Fibroblast of villous mesenchyme (primary cell): ENCODE results near the gene KRTAP4-8. TPM values are rescaled to one million over a fixed set of nuclear protein-coding genes. Genes with fewer than 3 reads are reported as not detected.
"Not testable (repeated sequence)": the region's sequence is repeated elsewhere in the genome, so short reads cannot be mapped to it uniquely, and the experiment has no call there.

ENCODE experiments used
- DNase-seq: peaks from one replicate; pipeline ENCODE4 v3.0.0-alpha.2; 2010; ENCODE audit warnings: low read depth
- H3K4me3 ChIP-seq: 2 replicates; pipeline ENCODE4 v1.5.1; 2011; ENCODE audit warnings: low read depth, mild to moderate bottlenecking, low read length
- total RNA-seq: library from RNA; depleted of rRNA; stranded (reverse); fragments of >200 nt; gene quantifications from 2 replicates; pipeline ENCODE4 v1.2.3, GENCODE V29; 2012
- TF ChIP-seq, protein P1 (sequence below): IDR thresholded peaks from 2 replicates; pipeline ENCODE4 v1.5.1; 2012; ENCODE audit warnings: low read depth, mild to moderate bottlenecking, low read length; ENCODE audit not compliant: insufficient read depth

The KRTAP4-8 gene
- total RNA-seq, 1 donor = not detected

DNA sequence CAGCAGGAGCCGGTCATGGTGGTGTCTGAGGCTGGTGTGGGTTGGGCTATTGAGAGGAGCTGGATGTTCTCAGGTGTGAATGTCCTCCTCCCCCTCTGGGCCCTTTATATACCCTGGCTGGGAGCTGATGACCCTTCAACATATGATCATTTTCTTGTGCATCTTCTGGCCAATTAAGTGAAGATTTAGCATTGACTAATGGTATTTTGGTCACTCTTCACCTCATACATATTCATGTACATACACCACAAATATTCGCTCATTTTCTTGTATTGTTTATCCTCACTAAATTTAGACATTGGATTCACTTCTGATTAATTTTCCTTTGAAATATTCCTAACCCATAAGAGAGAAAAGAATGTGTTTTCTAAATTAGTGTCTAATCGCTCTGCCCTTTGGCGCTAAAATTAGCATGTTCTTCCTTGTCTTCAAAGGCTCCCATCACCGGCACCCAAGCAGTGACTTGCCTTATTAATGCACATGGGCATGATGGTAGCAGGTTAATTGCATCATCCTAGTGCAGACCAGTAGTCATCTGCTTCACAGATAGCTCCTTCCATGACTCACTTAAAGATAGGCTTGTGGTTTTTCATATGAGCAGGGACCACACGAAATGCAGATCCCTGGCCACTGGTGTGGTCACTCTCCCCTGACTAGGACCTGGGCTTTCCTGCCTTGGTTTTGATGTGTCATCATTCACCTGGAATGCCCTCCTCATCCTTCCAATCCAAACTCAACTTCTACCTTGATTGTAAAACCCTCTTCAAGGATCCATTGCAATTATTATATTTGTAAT, 31.9 kb downstream of the KRTAP4-8 start, which contains the start of gene KRTAP2-4:
KRTAP2-4 (minus strand) TSS at position 51 of the 796 bp plus-strand sequence; CDS start at position 17, 34 bp downstream.
- TF ChIP-seq, protein P1, sequence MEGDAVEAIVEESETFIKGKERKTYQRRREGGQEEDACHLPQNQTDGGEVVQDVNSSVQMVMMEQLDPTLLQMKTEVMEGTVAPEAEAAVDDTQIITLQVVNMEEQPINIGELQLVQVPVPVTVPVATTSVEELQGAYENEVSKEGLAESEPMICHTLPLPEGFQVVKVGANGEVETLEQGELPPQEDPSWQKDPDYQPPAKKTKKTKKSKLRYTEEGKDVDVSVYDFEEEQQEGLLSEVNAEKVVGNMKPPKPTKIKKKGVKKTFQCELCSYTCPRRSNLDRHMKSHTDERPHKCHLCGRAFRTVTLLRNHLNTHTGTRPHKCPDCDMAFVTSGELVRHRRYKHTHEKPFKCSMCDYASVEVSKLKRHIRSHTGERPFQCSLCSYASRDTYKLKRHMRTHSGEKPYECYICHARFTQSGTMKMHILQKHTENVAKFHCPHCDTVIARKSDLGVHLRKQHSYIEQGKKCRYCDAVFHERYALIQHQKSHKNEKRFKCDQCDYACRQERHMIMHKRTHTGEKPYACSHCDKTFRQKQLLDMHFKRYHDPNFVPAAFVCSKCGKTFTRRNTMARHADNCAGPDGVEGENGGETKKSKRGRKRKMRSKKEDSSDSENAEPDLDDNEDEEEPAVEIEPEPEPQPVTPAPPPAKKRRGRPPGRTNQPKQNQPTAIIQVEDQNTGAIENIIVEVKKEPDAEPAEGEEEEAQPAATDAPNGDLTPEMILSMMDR = no peak
- DNase-seq = peak; percentile 93
- no peak within 1 kb of the TSS for H3K4me3 ChIP-seq

DNA sequence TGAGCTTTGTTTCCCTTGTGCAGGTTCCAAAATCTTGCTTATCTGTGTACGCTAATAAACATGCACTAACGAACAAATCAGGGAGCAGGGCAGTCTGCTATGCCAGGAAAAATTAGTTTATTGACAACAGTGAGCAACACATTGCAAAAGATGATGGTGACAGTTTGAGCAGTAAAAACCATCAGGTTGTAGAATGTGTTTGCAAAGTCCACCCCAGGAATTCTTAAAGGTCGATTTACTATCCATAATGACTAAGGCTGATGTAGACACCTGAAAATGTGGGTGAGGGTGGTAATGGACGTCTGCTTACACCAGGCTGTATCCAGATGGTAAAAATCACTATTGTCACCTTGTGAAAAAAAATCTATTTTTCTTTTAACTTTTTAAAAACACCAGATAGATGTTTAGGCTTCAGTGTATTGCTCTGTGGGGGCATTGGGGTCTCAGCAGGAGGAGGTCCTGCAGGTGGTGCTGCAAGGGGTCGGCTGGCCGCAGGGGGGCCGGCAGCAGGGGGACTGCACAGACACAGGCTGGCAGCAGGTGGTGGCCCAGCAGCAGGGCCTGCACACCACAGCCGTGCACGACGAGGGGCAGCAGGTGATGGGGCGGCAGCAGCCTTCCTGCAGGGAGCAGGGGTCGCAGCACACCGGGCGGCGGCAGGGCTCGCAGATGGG, 32.8 kb downstream of the KRTAP4-8 start:
- not testable (repeated sequence) for DNase-seq, H3K4me3 ChIP-seq

DNA sequence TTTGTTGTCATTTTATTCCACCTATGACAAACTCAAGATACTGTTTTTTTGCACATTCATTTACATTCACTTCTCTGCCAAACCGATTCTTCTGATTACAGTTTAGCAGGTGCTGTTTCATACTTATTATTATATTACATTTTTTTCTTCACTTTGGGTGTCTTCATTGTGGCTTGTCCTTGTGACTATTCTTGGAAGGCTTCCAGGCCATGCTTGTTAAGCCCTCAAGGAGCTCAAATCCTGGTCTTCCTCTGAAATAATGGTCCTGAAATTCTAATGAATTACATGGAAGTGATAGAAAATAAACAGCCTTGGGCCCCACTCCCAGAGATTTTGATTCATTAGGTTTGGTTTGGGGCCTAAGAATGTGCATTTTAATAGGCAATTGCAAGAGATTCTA, 33.6 kb downstream of the KRTAP4-8 start:
- no peak overlapping the region for H3K4me3 ChIP-seq
- no peak for DNase-seq
- TF ChIP-seq, protein P1 = no peak

DNA sequence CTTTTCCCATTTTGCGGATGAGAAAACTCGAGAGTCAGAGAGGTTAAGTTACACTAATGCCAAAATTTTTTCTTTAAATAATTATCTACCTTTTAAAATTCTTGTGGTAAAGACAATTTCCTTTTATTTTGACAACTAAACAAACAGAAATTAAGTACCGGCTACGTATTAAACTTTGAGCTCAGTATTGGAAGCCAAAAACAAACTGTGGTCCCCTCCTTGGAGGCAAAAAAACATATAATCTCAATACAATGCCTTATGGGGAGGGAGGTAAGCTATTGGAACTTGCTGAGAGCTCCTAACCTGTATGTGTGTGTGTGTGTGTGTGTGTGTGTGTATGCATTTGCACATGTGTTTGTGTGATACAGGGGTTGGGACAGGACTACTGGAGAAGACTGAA, 34.5 kb downstream of the KRTAP4-8 start:
- TF ChIP-seq, protein P1 = no peak
- H3K4me3 ChIP-seq = no peak overlapping the region
- DNase-seq = no peak

DNA sequence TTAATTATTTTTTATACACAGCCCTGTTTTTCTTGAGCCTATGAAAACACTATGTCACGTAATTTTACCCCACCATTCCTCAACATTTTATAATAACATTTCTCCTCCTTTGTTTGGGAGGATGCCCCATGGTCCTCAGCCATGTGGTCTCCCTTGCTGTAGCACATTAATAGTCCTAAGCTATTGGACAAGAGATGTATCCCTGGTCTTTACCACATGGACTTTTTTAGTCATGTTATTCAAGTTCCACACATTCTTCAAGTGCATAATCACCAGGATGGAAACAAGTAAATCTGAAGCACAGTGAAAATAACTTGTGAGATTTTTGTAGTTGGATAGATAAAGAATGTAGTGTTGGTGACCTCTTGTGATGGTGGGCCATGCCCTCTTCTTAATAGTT, 36.0 kb downstream of the KRTAP4-8 start:
- TF ChIP-seq, protein P1 = no peak
- DNase-seq = peak; percentile 78

DNA sequence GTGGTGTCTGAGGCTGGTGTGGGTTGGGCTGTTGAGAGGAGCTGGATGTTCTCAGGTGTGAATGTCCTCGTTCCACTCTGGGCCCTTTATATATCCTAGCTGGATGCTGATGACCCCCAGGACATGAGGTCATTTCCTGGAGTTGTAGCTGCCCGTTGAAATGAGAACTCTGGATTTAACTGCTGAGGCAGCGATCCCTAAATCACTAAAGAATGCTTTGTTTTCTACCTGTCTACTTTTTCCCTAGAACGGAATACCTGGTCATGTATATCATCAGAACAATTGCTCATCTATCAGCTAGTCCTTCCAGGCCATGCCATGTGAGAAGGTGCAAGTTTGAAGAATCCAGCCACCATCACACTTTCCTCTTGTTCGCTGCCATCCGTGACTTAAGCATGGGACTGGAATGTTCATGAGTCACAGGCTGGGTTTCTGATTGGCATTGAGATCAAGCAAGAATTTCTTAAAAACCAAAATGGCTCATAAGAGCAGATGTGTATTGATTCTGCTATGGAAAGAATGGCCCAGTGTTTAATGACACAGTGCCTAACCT, 37.8 kb downstream of the KRTAP4-8 start, which contains the start of gene KRTAP2-3:
KRTAP2-3 (minus strand) TSS at position 63 of the 553 bp plus-strand sequence. CDS start 64 bp downstream, outside the sequence.
- no peak within 1 kb of the TSS for H3K4me3 ChIP-seq
- peak; percentile 73 for DNase-seq
- TF ChIP-seq, protein P1 = no peak

More for the DNA sequence above, 36.0 kb downstream of the KRTAP4-8 start:
- no peak overlapping the region for H3K4me3 ChIP-seq

DNA sequence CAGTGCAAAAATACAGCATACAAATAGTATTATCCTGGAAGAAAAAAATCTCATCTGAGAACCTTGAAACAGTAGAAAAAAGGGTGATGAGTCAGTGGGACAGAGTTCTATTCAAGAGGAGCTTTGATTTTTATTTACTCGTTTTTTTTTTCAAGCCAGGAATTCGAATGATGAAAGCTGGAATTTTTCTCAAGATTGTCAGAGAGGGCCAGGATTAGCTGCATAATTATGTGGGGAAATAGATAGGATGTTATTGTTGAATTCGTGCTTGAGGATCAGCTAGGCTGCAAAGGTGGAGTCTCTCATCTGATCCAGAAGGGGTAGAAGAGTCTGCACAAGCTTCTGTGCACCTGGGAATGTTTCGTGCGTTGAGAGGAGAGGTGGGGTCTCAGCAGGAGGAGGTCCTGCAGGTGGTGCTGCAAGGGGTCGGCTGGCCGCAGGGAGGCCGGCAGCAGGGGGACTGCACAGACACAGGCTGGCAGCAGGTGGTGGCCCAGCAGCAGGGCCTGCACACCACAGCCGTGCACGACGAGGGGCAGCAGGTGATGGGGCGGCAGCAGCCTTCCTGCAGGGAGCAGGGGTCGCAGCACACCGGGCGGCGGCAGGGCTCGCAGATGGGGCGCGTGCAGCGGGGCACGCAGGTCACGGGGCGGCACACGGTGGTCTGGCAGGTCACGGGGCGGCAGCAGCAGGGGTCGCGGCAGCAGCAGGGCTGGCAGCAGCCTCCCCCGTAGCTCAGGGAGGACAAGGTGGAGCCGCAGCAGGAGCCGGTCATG, 38.5 kb downstream of the KRTAP4-8 start:
- not testable (repeated sequence) for H3K4me3 ChIP-seq
- peak; percentile 88 for DNase-seq
